Endothelial cell of umbilical vein (primary cell): ENCODE results near the gene EPS8.

Source experiments
- EZH2 ChIP-seq: IDR thresholded peaks from 2 replicates; pipeline ENCODE4 v1.6.1; 2012; ENCODE audit warnings: borderline replicate concordance, low read depth, mild to moderate bottlenecking, moderate library complexity, low read length, inconsistent platforms; ENCODE audit not compliant: severe bottlenecking
- FOS ChIP-seq: IDR thresholded peaks from 2 replicates; pipeline ENCODE4 v1.6.1; 2011; ENCODE audit warnings: mild to moderate bottlenecking, low read length, moderate library complexity, borderline replicate concordance; ENCODE audit not compliant: insufficient read depth
- MYC ChIP-seq: IDR thresholded peaks from one replicate; pipeline ENCODE4 v1.6.1; 2011; ENCODE audit warnings: mild to moderate bottlenecking, low read depth, low read length
- POLR2A ChIP-seq: IDR thresholded peaks from 2 replicates; pipeline ENCODE4 v1.6.1; 2012; ENCODE audit warnings: low read depth, mild to moderate bottlenecking, control low read depth, low read length
- POLR2AphosphoS5 ChIP-seq: IDR thresholded peaks from 2 replicates; pipeline ENCODE4 v1.6.1; 2012; ENCODE audit warnings: low read depth, mild to moderate bottlenecking, control low read depth, low read length, moderate library complexity; ENCODE audit not compliant: insufficient read depth
- TF ChIP-seq, protein P1 (sequence below), 2 donors: IDR thresholded peaks; 1 replicate in 1 of 2; 2 replicates in 1 of 2; pipeline ENCODE4 v1.5.1; 2011; ENCODE audit warnings: low read length in 2 of 2, mild to moderate bottlenecking in 2 of 2, moderate library complexity in 2 of 2, control low read depth in 1 of 2, inconsistent platforms in 1 of 2, low read depth in 1 of 2; ENCODE audit not compliant: insufficient read depth in 1 of 2; ENCODE audit errors: extremely low read depth in 1 of 2

DNA sequence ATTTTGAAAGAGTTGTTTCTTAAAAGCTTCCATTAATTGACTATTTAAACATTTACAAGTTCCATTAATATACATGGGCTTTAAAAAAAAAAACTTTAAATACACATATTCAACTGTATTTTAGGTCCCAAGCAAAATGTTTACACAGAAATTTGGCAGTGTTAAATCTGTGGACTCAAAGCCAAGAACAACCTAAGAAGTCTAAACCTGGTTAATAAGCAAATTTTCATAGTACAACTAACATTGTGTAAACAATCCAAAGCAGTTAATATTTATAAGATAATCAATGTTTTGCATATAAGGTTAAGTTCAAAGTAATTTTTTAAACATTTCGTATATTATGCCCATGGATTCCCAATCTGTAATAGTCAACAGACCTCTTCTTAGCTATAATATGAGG lies 77.0 kb downstream of the EPS8 start:
- TF ChIP-seq EZH2: no peak
- TF ChIP-seq, protein P1, sequence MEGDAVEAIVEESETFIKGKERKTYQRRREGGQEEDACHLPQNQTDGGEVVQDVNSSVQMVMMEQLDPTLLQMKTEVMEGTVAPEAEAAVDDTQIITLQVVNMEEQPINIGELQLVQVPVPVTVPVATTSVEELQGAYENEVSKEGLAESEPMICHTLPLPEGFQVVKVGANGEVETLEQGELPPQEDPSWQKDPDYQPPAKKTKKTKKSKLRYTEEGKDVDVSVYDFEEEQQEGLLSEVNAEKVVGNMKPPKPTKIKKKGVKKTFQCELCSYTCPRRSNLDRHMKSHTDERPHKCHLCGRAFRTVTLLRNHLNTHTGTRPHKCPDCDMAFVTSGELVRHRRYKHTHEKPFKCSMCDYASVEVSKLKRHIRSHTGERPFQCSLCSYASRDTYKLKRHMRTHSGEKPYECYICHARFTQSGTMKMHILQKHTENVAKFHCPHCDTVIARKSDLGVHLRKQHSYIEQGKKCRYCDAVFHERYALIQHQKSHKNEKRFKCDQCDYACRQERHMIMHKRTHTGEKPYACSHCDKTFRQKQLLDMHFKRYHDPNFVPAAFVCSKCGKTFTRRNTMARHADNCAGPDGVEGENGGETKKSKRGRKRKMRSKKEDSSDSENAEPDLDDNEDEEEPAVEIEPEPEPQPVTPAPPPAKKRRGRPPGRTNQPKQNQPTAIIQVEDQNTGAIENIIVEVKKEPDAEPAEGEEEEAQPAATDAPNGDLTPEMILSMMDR (IDR thresholded peaks at IDR 0.05; ENCODE audit: extremely low read depth in 1 of 2, insufficient read depth in 1 of 2, low read depth in 1 of 2, low read length in 2 of 2): no peak
- no peak for TF ChIP-seq FOS
- TF ChIP-seq POLR2A: no peak
- no peak for TF ChIP-seq POLR2AphosphoS5
- no peak for TF ChIP-seq MYC
